ENCODE results near the gene IMPG2. TPM values are rescaled to one million over a fixed set of nuclear protein-coding genes. Genes with fewer than 3 reads are reported as not detected.

IMPG2 gene
- total RNA-seq, 6 donors from 2014 or later = 0.11 to 1.0 (median 0.20) TPM; not detected in 1

- Histone ChIP-seq H3K9me3 (no peaks in the 10 kb centered on the region), H3K27ac (no peak overlapping the region), H3K4me1 (no peaks in the 10 kb centered on the region), H3K27me3 (no peaks in the 10 kb centered on the region), H3K4me3 (no peak overlapping the region), H3K36me3 (no peaks in the 10 kb centered on the region)
- 91% methylated on average over 4 of the region's 4 CpGs for WGBS, 2 donors
- no peak for ATAC-seq (ENCODE audit: low FRiP score in 2 of 2)
- TF ChIP-seq POLR2A (IDR thresholded peaks at IDR 0.05) (no peak), EP300 (IDR thresholded peaks at IDR 0.05) (no peak), CTCF (IDR thresholded peaks at IDR 0.05) (no peak), POLR2AphosphoS5 (IDR thresholded peaks at IDR 0.05) (no peak)
- no peak for DNase-seq
Measured at GRCh38 chr3:101185341-101185740, 135.0 kb downstream of the IMPG2 start.

- TF ChIP-seq EP300 (IDR thresholded peaks at IDR 0.05) = no peak
- TF ChIP-seq CTCF (IDR thresholded peaks at IDR 0.05) = no peak
- no peak for TF ChIP-seq POLR2A (IDR thresholded peaks at IDR 0.05)
- no peak for TF ChIP-seq POLR2AphosphoS5 (IDR thresholded peaks at IDR 0.05)
- no peaks in the 10 kb centered on the region for H3K9me3 ChIP-seq
- no peaks in the 10 kb centered on the region for H3K27me3 ChIP-seq
- ATAC-seq (ENCODE audit: low FRiP score in 2 of 2) = no peak
- no peak overlapping the region for H3K4me3 ChIP-seq
- H3K27ac ChIP-seq = no peak overlapping the region
- no peaks in the 10 kb centered on the region for H3K4me1 ChIP-seq
- no peaks in the 10 kb centered on the region for H3K36me3 ChIP-seq
- no peak for DNase-seq
Measured at GRCh38 chr3:101184111-101184510, 136.3 kb downstream of the IMPG2 start.

GRCh38 chr3:101183151-101183550, 137.2 kb downstream of the IMPG2 start:
- no peak overlapping the region for H3K4me3 ChIP-seq
- H3K27me3 ChIP-seq = no peaks in the 10 kb centered on the region
- H3K27ac ChIP-seq = no peak overlapping the region
- ATAC-seq (ENCODE audit: low FRiP score in 2 of 2) (no peak), DNase-seq (no peak)
- no peaks in the 10 kb centered on the region for H3K9me3 ChIP-seq
- no peak for TF ChIP-seq CTCF (IDR thresholded peaks at IDR 0.05)
- TF ChIP-seq POLR2AphosphoS5 (IDR thresholded peaks at IDR 0.05) = no peak
- no peak for TF ChIP-seq POLR2A (IDR thresholded peaks at IDR 0.05)
- TF ChIP-seq EP300 (IDR thresholded peaks at IDR 0.05) = no peak
- WGBS, 2 donors = 90 to 91% methylated on average over 5 of the region's 5 CpGs
- H3K36me3 ChIP-seq = no peaks in the 10 kb centered on the region
- no peaks in the 10 kb centered on the region for H3K4me1 ChIP-seq

- WGBS, 2 donors = 88 to 93% methylated on average over 1 of the region's 1 CpG
- Histone ChIP-seq H3K9me3 (no peaks in the 10 kb centered on the region), H3K4me1 (no peaks in the 10 kb centered on the region), H3K27me3 (no peaks in the 10 kb centered on the region), H3K4me3 (no peak overlapping the region), H3K36me3 (no peaks in the 10 kb centered on the region), H3K27ac (no peak overlapping the region)
- no peak for DNase-seq
- ATAC-seq (ENCODE audit: low FRiP score in 2 of 2) = no peak
- no peak for TF ChIP-seq CTCF (IDR thresholded peaks at IDR 0.05)
- TF ChIP-seq POLR2AphosphoS5 (IDR thresholded peaks at IDR 0.05) = no peak
- TF ChIP-seq EP300 (IDR thresholded peaks at IDR 0.05) = no peak
- TF ChIP-seq POLR2A (IDR thresholded peaks at IDR 0.05) = no peak
Measured at GRCh38 chr3:101182734-101183133, 137.6 kb downstream of the IMPG2 start.

GRCh38 chr3:101181801-101182200, 138.6 kb downstream of the IMPG2 start:
- Histone ChIP-seq H3K27ac (no peak overlapping the region), H3K4me3 (no peak overlapping the region), H3K36me3 (no peaks in the 10 kb centered on the region), H3K9me3 (no peaks in the 10 kb centered on the region), H3K27me3 (no peaks in the 10 kb centered on the region), H3K4me1 (no peaks in the 10 kb centered on the region)
- DNase-seq = no peak
- TF ChIP-seq POLR2AphosphoS5 (IDR thresholded peaks at IDR 0.05) = no peak
- no peak for TF ChIP-seq EP300 (IDR thresholded peaks at IDR 0.05)
- no peak for TF ChIP-seq CTCF (IDR thresholded peaks at IDR 0.05)
- no peak for TF ChIP-seq POLR2A (IDR thresholded peaks at IDR 0.05)
- no peak for ATAC-seq (ENCODE audit: low FRiP score in 2 of 2)

Measured in upper lobe of left lung (tissue), 6 donors.